Sigmoid colon (tissue), 7 donors: ENCODE results near the gene SEMA6B. TPM values are rescaled to one million over a fixed set of nuclear protein-coding genes. Genes with fewer than 3 reads are reported as not detected.

Experiments
- DNase-seq: peaks from one replicate; pipeline ENCODE4 v3.0.0-alpha.2; 2019
- H3K27ac ChIP-seq, 4 donors: fragments of 200-600 bp; sonication (generic); one replicate each; pipeline ENCODE4 v1.5.1; 2016 to 2019; ENCODE audit warnings: mild to moderate bottlenecking in 1 of 4
- H3K27me3 ChIP-seq, 3 donors: fragments of 200-600 bp; sonication (generic); one replicate each; pipeline ENCODE4 v1.5.1; 2019; ENCODE audit warnings: mild to moderate bottlenecking in 1 of 3
- H3K36me3 ChIP-seq, 4 donors: fragments of 200-600 bp; sonication (generic); one replicate each; pipeline ENCODE4 v1.5.1; 2016 to 2019
- H3K4me1 ChIP-seq, 4 donors: fragments of 200-600 bp; sonication (generic); one replicate each; pipeline ENCODE4 v1.5.1; 2017 to 2019
- H3K4me3 ChIP-seq, 4 donors: fragments of 200-600 bp; sonication (generic); one replicate each; pipeline ENCODE4 v1.5.1; 2017 to 2019; ENCODE audit warnings: mild to moderate bottlenecking in 2 of 4, moderate library complexity in 1 of 4
- H3K9me3 ChIP-seq, 4 donors: fragments of 200-600 bp in 3 of 4; sonication (generic) in 3 of 4; one replicate each; pipeline versions ENCODE4 v1.5.1 to v1.6.1; 2013 to 2019
- EP300 ChIP-seq, 4 donors: sonication (generic); formaldehyde crosslinking; IDR thresholded peaks; one replicate each; pipeline ENCODE4 v1.6.1; 2017; ENCODE audit warnings: antibody characterized with exemption in 4 of 4
- POLR2A ChIP-seq, 2 donors: fragments of 450-650 bp; IDR thresholded peaks; one replicate each; pipeline ENCODE4 v1.6.1; 2016; ENCODE audit warnings: antibody characterized with exemption in 2 of 2, mild to moderate bottlenecking in 2 of 2, moderate library complexity in 2 of 2
- POLR2AphosphoS5 ChIP-seq, 4 donors: sonication (generic); formaldehyde crosslinking; IDR thresholded peaks; one replicate each; pipeline ENCODE4 v1.6.1; 2017; ENCODE audit warnings: antibody characterized with exemption in 4 of 4
- WGBS, 2 donors: extraction: QIAGEN DNeasy Blood & Tissue Kit; methylation state at CpG; one replicate each; pipeline ENCODE4 v1.1.7; 2013; 5-methylcytosine and 5-hydroxymethylcytosine counted together
- intact Hi-C: fragments of 100-400 bp; cut with DNase I; formaldehyde crosslinking; loops from one replicate; pipeline ENCODE4 v1.15.1; 2023
- polyA plus RNA-seq, 3 donors: library from polyadenylated mRNA; stranded (reverse); fragments of 200-250 nt; gene quantifications; one replicate each; pipeline ENCODE4 v1.2.3, GENCODE V29; 2013
- total RNA-seq, 4 donors: library from RNA; depleted of rRNA; stranded (reverse); fragments of >200 nt; gene quantifications; one replicate each; pipeline ENCODE4 v1.1.0, GENCODE V29; 2016
- TF ChIP-seq, protein P1 (sequence below), 4 experiments: fragments of 450-650 bp in 3 of 4; fragments of 200-600 bp in 1 of 4; IDR thresholded peaks; one replicate each; pipeline ENCODE4 v1.5.1; 2016 to 2019; ENCODE audit warnings: antibody characterized with exemption in 4 of 4, mild to moderate bottlenecking in 3 of 4, moderate library complexity in 2 of 4
- donor health status: healthy with polysubstance abuse.
- donor health status: Bipolar disorder and iron deficiency.
- donor health status: healthy.

Gene SEMA6B
- total and polyA plus RNA-seq, 7 donors, result 0.60 to 16.9 (median 1.8) TPM

DNA sequence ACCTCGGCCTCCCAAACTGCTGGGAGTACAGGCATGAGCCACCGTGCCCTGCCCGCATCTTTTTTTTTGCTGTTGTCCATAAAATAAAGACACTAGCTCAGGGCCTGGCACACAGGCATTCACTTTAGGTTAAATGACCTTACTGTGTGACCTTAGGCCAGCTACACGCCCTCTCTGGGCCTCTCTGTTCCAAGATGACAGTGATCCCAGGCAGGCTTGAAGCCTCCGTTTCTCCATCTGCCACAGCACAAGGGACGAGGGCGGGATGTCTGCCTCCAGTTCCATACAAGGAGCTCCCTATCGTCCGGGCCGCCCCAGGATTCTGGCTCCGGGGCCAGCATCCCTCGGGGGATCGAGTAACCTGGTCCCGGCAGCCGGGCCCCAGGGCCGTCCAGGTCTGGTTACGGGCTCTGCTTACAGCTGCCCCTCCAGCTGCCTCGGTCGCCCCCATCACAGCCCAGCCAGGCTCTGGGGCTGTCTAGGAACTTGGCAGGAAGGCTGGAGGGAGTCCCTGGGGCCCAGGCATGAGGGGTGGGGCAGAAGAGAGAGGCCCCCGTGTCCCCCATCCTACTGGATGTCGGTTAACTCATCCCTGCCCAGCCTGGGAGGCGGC lies 11.9 kb upstream of the SEMA6B start:
- no peaks in the 10 kb centered on the region for H3K36me3 ChIP-seq
- H3K27ac ChIP-seq, result no peak overlapping the region
- no peaks in the 10 kb centered on the region for H3K9me3 ChIP-seq
- H3K27me3 ChIP-seq, result peaks cover 3 to 32% (median 24%) of the 10 kb centered on the region in 3 donors
- TF ChIP-seq POLR2AphosphoS5 (IDR thresholded peaks at IDR 0.05), result no peak
- TF ChIP-seq EP300 (IDR thresholded peaks at IDR 0.05), result no peak
- TF ChIP-seq, protein P1, sequence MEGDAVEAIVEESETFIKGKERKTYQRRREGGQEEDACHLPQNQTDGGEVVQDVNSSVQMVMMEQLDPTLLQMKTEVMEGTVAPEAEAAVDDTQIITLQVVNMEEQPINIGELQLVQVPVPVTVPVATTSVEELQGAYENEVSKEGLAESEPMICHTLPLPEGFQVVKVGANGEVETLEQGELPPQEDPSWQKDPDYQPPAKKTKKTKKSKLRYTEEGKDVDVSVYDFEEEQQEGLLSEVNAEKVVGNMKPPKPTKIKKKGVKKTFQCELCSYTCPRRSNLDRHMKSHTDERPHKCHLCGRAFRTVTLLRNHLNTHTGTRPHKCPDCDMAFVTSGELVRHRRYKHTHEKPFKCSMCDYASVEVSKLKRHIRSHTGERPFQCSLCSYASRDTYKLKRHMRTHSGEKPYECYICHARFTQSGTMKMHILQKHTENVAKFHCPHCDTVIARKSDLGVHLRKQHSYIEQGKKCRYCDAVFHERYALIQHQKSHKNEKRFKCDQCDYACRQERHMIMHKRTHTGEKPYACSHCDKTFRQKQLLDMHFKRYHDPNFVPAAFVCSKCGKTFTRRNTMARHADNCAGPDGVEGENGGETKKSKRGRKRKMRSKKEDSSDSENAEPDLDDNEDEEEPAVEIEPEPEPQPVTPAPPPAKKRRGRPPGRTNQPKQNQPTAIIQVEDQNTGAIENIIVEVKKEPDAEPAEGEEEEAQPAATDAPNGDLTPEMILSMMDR (IDR thresholded peaks at IDR 0.05), result no peak
- no peak for TF ChIP-seq POLR2A (IDR thresholded peaks at IDR 0.05)
- no peak overlapping the region for H3K4me3 ChIP-seq
- DNase-seq, result no peak
- intact Hi-C loops, result no loop called here
- WGBS, 2 donors, result 57 to 67% methylated on average over 22 of the region's 22 CpGs
- H3K4me1 ChIP-seq, result no peaks in the 10 kb centered on the region

DNA sequence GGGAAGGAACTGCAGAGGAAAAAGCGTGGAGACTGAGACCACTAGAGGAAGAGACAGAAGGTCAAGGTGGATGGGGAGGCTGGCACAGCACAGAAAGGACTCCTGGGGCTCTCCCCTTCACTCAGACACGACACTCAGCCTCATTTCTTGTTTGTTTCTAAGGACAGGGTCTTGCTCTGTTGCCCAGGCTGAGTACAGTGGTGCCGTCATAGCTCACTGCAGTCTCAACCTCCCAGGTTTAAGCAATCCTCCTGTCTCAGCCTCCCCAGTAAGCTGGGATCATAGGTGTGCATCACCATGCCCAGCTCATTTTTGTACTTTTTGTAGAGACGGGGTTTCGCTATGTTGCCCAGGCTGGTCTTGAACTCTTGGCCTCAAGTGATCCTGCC lies 11.4 kb upstream of the SEMA6B start:
- intact Hi-C loops, result no loop called here
- no peaks in the 10 kb centered on the region for H3K9me3 ChIP-seq
- H3K27me3 ChIP-seq, result peaks cover 3 to 27% (median 19%) of the 10 kb centered on the region in 3 donors
- H3K27ac ChIP-seq, result no peak overlapping the region
- 77 to 82% methylated on average over 5 of the region's 5 CpGs for WGBS, 2 donors
- no peaks in the 10 kb centered on the region for H3K36me3 ChIP-seq
- no peak overlapping the region for H3K4me3 ChIP-seq
- H3K4me1 ChIP-seq, result no peaks in the 10 kb centered on the region
- no peak for DNase-seq
- TF ChIP-seq, protein P1 (IDR thresholded peaks at IDR 0.05), result no peak
- TF ChIP-seq POLR2A (IDR thresholded peaks at IDR 0.05) (no peak), EP300 (IDR thresholded peaks at IDR 0.05) (no peak), POLR2AphosphoS5 (IDR thresholded peaks at IDR 0.05) (no peak)

- WGBS, 2 donors, result 75 to 82% methylated on average over 11 of the region's 11 CpGs
- no peak for DNase-seq
- Histone ChIP-seq H3K27me3 (peaks cover 3 to 21% (median 14%) of the 10 kb centered on the region in 3 donors), H3K9me3 (no peaks in the 10 kb centered on the region), H3K27ac (no peak overlapping the region), H3K36me3 (no peaks in the 10 kb centered on the region), H3K4me1 (no peaks in the 10 kb centered on the region), H3K4me3 (no peak overlapping the region)
- intact Hi-C loops, result no loop called here
- TF ChIP-seq EP300 (IDR thresholded peaks at IDR 0.05) (no peak), POLR2AphosphoS5 (IDR thresholded peaks at IDR 0.05) (no peak), POLR2A (IDR thresholded peaks at IDR 0.05) (no peak)
These were observed 10.9 kb upstream of the SEMA6B start for GRCh38 chr19:4570402-4570801.

DNA sequence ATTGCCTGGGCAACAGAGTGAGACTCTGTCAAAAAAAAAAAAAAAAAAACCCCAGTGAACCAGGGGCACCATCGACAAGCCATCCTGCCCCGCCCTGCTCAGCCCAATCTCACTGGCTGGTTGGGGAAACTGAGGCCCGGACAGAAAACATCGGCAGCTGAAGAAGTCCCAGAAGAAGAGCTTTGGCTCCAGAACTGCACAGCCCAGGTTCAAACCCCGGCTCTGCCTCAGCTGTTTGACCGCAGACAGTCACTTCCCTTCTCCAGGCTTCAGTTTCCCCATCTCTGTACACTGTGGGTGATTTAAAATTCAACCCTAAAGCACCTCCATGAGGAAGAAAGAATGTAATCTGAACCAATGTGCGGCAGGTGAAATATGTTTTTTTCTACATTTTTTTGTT lies 9.4 kb upstream of the SEMA6B start:
- Histone ChIP-seq H3K4me1 (no peaks in the 10 kb centered on the region), H3K36me3 (no peaks in the 10 kb centered on the region), H3K27ac (no peak overlapping the region), H3K4me3 (no peak overlapping the region), H3K27me3 (peaks cover 0 to 7% (median 0%) of the 10 kb centered on the region in 3 donors), H3K9me3 (no peaks in the 10 kb centered on the region)
- intact Hi-C loops, result no loop called here
- TF ChIP-seq POLR2A (IDR thresholded peaks at IDR 0.05), result no peak
- TF ChIP-seq EP300 (IDR thresholded peaks at IDR 0.05), result no peak
- TF ChIP-seq POLR2AphosphoS5 (IDR thresholded peaks at IDR 0.05), result no peak
- TF ChIP-seq, protein P1 (IDR thresholded peaks at IDR 0.05), result no peak
- DNase-seq, result no peak
- 71% methylated on average over 7 of the region's 7 CpGs for WGBS, 2 donors

GRCh38 chr19:4567584-4568071 lies 8.1 kb upstream of the SEMA6B start:
- no peak for DNase-seq
- intact Hi-C loops, result no loop called here
- H3K4me3 ChIP-seq, result no peak overlapping the region
- peaks cover 0 to 2% (median 0%) of the 10 kb centered on the region in 3 donors for H3K27me3 ChIP-seq
- H3K9me3 ChIP-seq, result no peaks in the 10 kb centered on the region
- H3K27ac ChIP-seq, result peak overlapping the region in 1 of 4 donors; percentile 27
- H3K36me3 ChIP-seq, result no peaks in the 10 kb centered on the region
- TF ChIP-seq POLR2A (IDR thresholded peaks at IDR 0.05), result no peak
- TF ChIP-seq EP300 (IDR thresholded peaks at IDR 0.05), result no peak
- TF ChIP-seq POLR2AphosphoS5 (IDR thresholded peaks at IDR 0.05), result no peak
- TF ChIP-seq, protein P1 (IDR thresholded peaks at IDR 0.05), result peak; percentile 31 to 72 (median 49)
- WGBS, 2 donors, result 24 to 49% methylated on average over 14 of the region's 14 CpGs
- H3K4me1 ChIP-seq, result no peaks in the 10 kb centered on the region
